Tibial nerve (tissue), 4 donors: ENCODE measurements around the gene JMJD6. TPM values are rescaled to one million over a fixed set of nuclear protein-coding genes. Genes with fewer than 3 reads are reported as not detected.
A peak's percentile ranks its signal among the peaks of the same experiment; 100 is the strongest.

Experiments used
- DNase-seq, 2 donors: peaks; one replicate each; pipeline ENCODE4 v3.0.0-alpha.2; 2019; ENCODE audit warnings: low spot score in 2 of 2
- H3K27ac ChIP-seq, 4 donors: fragments of 200-600 bp; sonication (generic) in 3 of 4; one replicate each; pipeline ENCODE4 v1.5.1; 2017 to 2019; ENCODE audit warnings: mild to moderate bottlenecking in 1 of 4
- H3K27me3 ChIP-seq, 2 donors: fragments of 200-600 bp; sonication (generic) in 1 of 2; one replicate each; pipeline versions ENCODE4 v1.5.1 to v1.6.0; 2017 to 2019
- H3K36me3 ChIP-seq, 3 donors: fragments of 200-600 bp; sonication (generic); one replicate each; pipeline ENCODE4 v1.5.1; 2018 to 2019
- H3K4me1 ChIP-seq, 4 donors: fragments of 200-600 bp; sonication (generic) in 3 of 4; one replicate each; pipeline ENCODE4 v1.5.1; 2017 to 2019
- H3K4me3 ChIP-seq, 4 donors: fragments of 200-600 bp; sonication (generic) in 3 of 4; one replicate each; pipeline ENCODE4 v1.5.1; 2017 to 2019; ENCODE audit warnings: mild to moderate bottlenecking in 1 of 4, moderate library complexity in 1 of 4
- H3K9me3 ChIP-seq, 4 donors: fragments of 200-600 bp; sonication (generic) in 3 of 4; one replicate each; pipeline ENCODE4 v1.5.1; 2017 to 2019
- CTCF ChIP-seq, 5 experiments: fragments of 200-600 bp in 3 of 5; fragments of 450-650 bp in 2 of 5; sonication (generic) in 3 of 5; IDR thresholded peaks; one replicate each; pipeline ENCODE4 v1.5.1; 2016 to 2019; ENCODE audit warnings: antibody characterized with exemption in 5 of 5, mild to moderate bottlenecking in 3 of 5, moderate library complexity in 2 of 5
- EP300 ChIP-seq, 2 donors: sonication (generic); formaldehyde crosslinking; IDR thresholded peaks; one replicate each; pipeline ENCODE4 v1.6.1; 2017; ENCODE audit warnings: antibody characterized with exemption in 2 of 2, mild to moderate bottlenecking in 1 of 2
- POLR2A ChIP-seq, 2 donors: fragments of 450-650 bp; IDR thresholded peaks; one replicate each; pipeline ENCODE4 v1.6.1; 2017; ENCODE audit warnings: antibody characterized with exemption in 2 of 2, mild to moderate bottlenecking in 2 of 2, moderate library complexity in 2 of 2
- WGBS, 2 donors: methylation state at CpG; one replicate each; pipeline ENCODE4 v1.1.5; 2018; 5-methylcytosine and 5-hydroxymethylcytosine counted together
- total RNA-seq, 4 donors: library from RNA; depleted of rRNA; stranded (reverse); fragments of >200 nt; gene quantifications; one replicate each; pipeline ENCODE4 v1.1.0, GENCODE V29; 2016

JMJD6 gene
- total RNA-seq, 4 donors from 2014 or later = 14.0 to 45.0 (median 34.2) TPM

- TF ChIP-seq EP300 (IDR thresholded peaks at IDR 0.05) (no peak), CTCF (IDR thresholded peaks at IDR 0.05) (no peak), POLR2A (IDR thresholded peaks at IDR 0.05) (no peak)
- Histone ChIP-seq H3K27me3 (no peaks in the 10 kb centered on the region), H3K4me3 (no peak overlapping the region), H3K27ac (no peak overlapping the region), H3K36me3 (peaks cover 0 to 38% (median 0%) of the 10 kb centered on the region in 3 donors), H3K9me3 (no peaks in the 10 kb centered on the region), H3K4me1 (peaks cover 0 to 15% (median 6%) of the 10 kb centered on the region in 4 donors)
- WGBS, 2 donors = 85 to 87% methylated on average over 6 of the region's 6 CpGs
- no peak for DNase-seq
Measured at GRCh38 chr17:76675648-76676047, 50.8 kb downstream of the JMJD6 start.

- no peak overlapping the region for H3K27ac ChIP-seq
- TF ChIP-seq POLR2A (IDR thresholded peaks at IDR 0.05) (no peak), CTCF (IDR thresholded peaks at IDR 0.05) (no peak), EP300 (IDR thresholded peaks at IDR 0.05) (no peak)
- 95 to 99% methylated on average over 5 of the region's 5 CpGs for WGBS, 2 donors
- DNase-seq = no peak
- no peaks in the 10 kb centered on the region for H3K27me3 ChIP-seq
- peaks cover 0 to 38% (median 0%) of the 10 kb centered on the region in 3 donors for H3K36me3 ChIP-seq
- peaks cover 0 to 15% (median 6%) of the 10 kb centered on the region in 4 donors for H3K4me1 ChIP-seq
- no peak overlapping the region for H3K4me3 ChIP-seq
- no peaks in the 10 kb centered on the region for H3K9me3 ChIP-seq
Measured at GRCh38 chr17:76674600-76674999, 51.8 kb downstream of the JMJD6 start.

- no peak for TF ChIP-seq CTCF (IDR thresholded peaks at IDR 0.05)
- TF ChIP-seq EP300 (IDR thresholded peaks at IDR 0.05) = no peak
- TF ChIP-seq POLR2A (IDR thresholded peaks at IDR 0.05) = no peak
- H3K4me1 ChIP-seq = peaks cover 0 to 15% (median 6%) of the 10 kb centered on the region in 4 donors
- no peak overlapping the region for H3K4me3 ChIP-seq
- H3K36me3 ChIP-seq = peaks cover 0 to 35% (median 0%) of the 10 kb centered on the region in 3 donors
- no peaks in the 10 kb centered on the region for H3K27me3 ChIP-seq
- no peak for DNase-seq
- 55 to 64% methylated on average over 5 of the region's 5 CpGs for WGBS, 2 donors
- H3K9me3 ChIP-seq = no peaks in the 10 kb centered on the region
- H3K27ac ChIP-seq = no peak overlapping the region
Measured at GRCh38 chr17:76673729-76674128, 52.7 kb downstream of the JMJD6 start.

GRCh38 chr17:76672892-76673291, 53.5 kb downstream of the JMJD6 start:
- Histone ChIP-seq H3K36me3 (peaks cover 0 to 27% (median 0%) of the 10 kb centered on the region in 3 donors), H3K9me3 (no peaks in the 10 kb centered on the region), H3K4me1 (peaks cover 0 to 15% (median 6%) of the 10 kb centered on the region in 4 donors), H3K4me3 (no peak overlapping the region), H3K27me3 (no peaks in the 10 kb centered on the region), H3K27ac (peak overlapping the region in 1 of 4 donors; percentile 77)
- 93 to 96% methylated on average over 3 of the region's 3 CpGs for WGBS, 2 donors
- TF ChIP-seq EP300 (IDR thresholded peaks at IDR 0.05) (no peak), CTCF (IDR thresholded peaks at IDR 0.05) (no peak), POLR2A (IDR thresholded peaks at IDR 0.05) (no peak)
- DNase-seq = no peak

- no peak for TF ChIP-seq EP300 (IDR thresholded peaks at IDR 0.05)
- no peak for TF ChIP-seq CTCF (IDR thresholded peaks at IDR 0.05)
- no peak for TF ChIP-seq POLR2A (IDR thresholded peaks at IDR 0.05)
- Histone ChIP-seq H3K27ac (peak overlapping the region; percentile 44 to 90 (median 80)), H3K36me3 (peaks cover 0 to 22% (median 0%) of the 10 kb centered on the region in 3 donors), H3K27me3 (no peaks in the 10 kb centered on the region), H3K4me3 (peak overlapping the region; percentile 36 to 64 (median 50)), H3K9me3 (no peaks in the 10 kb centered on the region), H3K4me1 (peaks cover 0 to 15% (median 6%) of the 10 kb centered on the region in 4 donors)
- WGBS, 2 donors = 53 to 56% methylated on average over 13 of the region's 13 CpGs
- no peak for DNase-seq
Measured at GRCh38 chr17:76672270-76672851, 54.0 kb downstream of the JMJD6 start.
